HEK293T (cell line): ENCODE measurements around the gene OMG.

Experiments
- CTCF ChIA-PET: fragments of 350-600 bp; formaldehyde crosslinking; extraction: SDS; loops from one replicate; lab custom pipeline; 2021; ENCODE audit warnings: antibody characterized with exemption, inconsistent platforms; lab: Yijun Ruan, JAX
- POLR2A ChIA-PET: fragments of 350-600 bp; formaldehyde crosslinking; extraction: SDS; loops from one replicate; lab custom pipeline; 2020; ENCODE audit warnings: antibody characterized with exemption, inconsistent platforms; lab: Yijun Ruan, JAX
- DNase-seq: peaks from one replicate; pipeline ENCODE4 v3.0.0; 2012; ENCODE audit warnings: mixed read lengths; ENCODE audit errors: extremely low spot score
- ARNT ChIP-seq: fragments of 450-650 bp; IDR thresholded peaks from 2 replicates; pipeline ENCODE4 v1.6.1; 2017; ENCODE audit warnings: mild to moderate bottlenecking
- BHLHE40 ChIP-seq: fragments of 450-650 bp; IDR thresholded peaks from 2 replicates; pipeline ENCODE4 v1.6.1; 2016; ENCODE audit warnings: mild to moderate bottlenecking, moderate library complexity, borderline replicate concordance
- CTBP1 ChIP-seq: fragments of 450-650 bp; IDR thresholded peaks from 2 replicates; pipeline ENCODE4 v1.6.1; 2016; ENCODE audit warnings: borderline replicate concordance
- ELF4 ChIP-seq: fragments of 450-650 bp; IDR thresholded peaks from 2 replicates; pipeline ENCODE4 v1.6.1; 2017; ENCODE audit warnings: antibody characterized with exemption
- FOXA1 ChIP-seq: fragments of 450-650 bp; IDR thresholded peaks from 2 replicates; pipeline ENCODE4 v1.6.1; 2016; ENCODE audit warnings: mild to moderate bottlenecking
- FOXK2 ChIP-seq: fragments of 450-650 bp; IDR thresholded peaks from 2 replicates; pipeline ENCODE4 v1.6.1; 2016; ENCODE audit warnings: mild to moderate bottlenecking
- FOXM1 ChIP-seq: fragments of 450-650 bp; IDR thresholded peaks from 2 replicates; pipeline ENCODE4 v1.6.1; 2017; ENCODE audit warnings: mild to moderate bottlenecking, borderline replicate concordance
- HDGF ChIP-seq: fragments of 450-650 bp; IDR thresholded peaks from 2 replicates; pipeline ENCODE4 v1.6.1; 2017; ENCODE audit warnings: antibody characterized with exemption, borderline replicate concordance
- L3MBTL2 ChIP-seq: fragments of 450-650 bp; conservative IDR thresholded peaks from 2 replicates; pipeline ENCODE4 v1.6.1; 2016; ENCODE audit warnings: mild to moderate bottlenecking
- LEF1 ChIP-seq: fragments of 450-650 bp; IDR thresholded peaks from 2 replicates; pipeline ENCODE4 v1.6.1; 2017; ENCODE audit warnings: mild to moderate bottlenecking, borderline replicate concordance
- NFRKB ChIP-seq: fragments of 450-650 bp; IDR thresholded peaks from 2 replicates; pipeline ENCODE4 v1.6.1; 2016; ENCODE audit warnings: mild to moderate bottlenecking, moderate library complexity
- SP1 ChIP-seq: fragments of 450-650 bp; IDR thresholded peaks from 2 replicates; pipeline ENCODE4 v1.6.1; 2017
- SUZ12 ChIP-seq: fragments of 450-650 bp; IDR thresholded peaks from 2 replicates; pipeline ENCODE4 v1.6.1; 2016; ENCODE audit warnings: mild to moderate bottlenecking
- TARDBP ChIP-seq: fragments of 450-650 bp; IDR thresholded peaks from 2 replicates; pipeline ENCODE4 v1.6.1; 2016
- ZNF384 ChIP-seq: fragments of 450-650 bp; IDR thresholded peaks from 2 replicates; pipeline ENCODE4 v1.6.1; 2016
- TF ChIP-seq, protein P1 (sequence below): fragments of 450-650 bp; IDR thresholded peaks from 2 replicates; pipeline ENCODE4 v1.6.1; 2016

OMG gene

DNA sequence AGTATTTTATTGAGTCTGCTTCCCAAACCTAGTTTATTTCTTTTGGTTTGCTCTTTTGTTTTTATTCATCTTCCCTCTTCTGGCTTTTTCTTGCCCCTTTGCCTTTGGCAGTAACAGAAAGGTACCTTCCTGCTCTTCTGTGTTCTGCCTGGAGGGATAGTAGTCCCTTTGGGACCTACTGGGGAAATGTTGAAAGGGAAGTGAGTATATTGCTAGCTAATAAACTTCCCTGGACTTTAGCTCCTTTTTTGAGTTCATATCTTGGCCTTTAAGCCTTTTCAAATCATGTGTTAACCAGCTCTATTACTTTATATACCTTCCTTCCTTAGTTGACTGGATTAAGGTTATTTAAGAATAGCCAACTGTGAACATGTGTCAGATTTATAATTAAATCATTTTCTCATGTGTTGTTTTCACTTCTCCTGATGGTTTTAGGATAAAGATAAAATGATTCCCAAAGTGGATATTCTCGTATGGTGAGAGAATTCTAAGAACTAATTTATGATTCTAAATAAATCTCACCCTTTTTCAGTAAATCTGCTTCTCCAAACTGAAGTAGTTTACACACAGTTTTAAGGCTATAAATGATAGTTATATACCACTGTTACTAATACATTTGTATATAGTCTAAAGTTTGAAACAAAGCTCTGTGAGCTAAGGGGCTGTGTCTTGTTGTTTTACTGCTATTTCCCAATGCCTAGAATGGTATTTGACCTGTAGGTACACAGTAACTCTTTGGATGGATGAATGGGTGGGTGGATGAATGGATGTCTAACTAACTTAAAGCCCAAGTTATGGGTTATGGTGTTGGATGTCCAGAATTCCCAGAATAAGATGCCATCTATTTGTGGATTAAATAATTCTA is 45.7 kb downstream of the OMG start:
- no peak for DNase-seq
- ChIA-PET CTCF (interaction anchor here (0.6 kb wide), 1 partner anchor 14 kb away, joined by 3 read pairs; no protein-coding TSS in a partner anchor), POLR2A (no interaction called here)
- TF ChIP-seq ZNF384, result no peak
- no peak for TF ChIP-seq LEF1
- no peak for TF ChIP-seq FOXK2
- no peak for TF ChIP-seq NFRKB
- TF ChIP-seq L3MBTL2, result no peak
- TF ChIP-seq FOXM1, result no peak
- no peak for TF ChIP-seq ARNT
- TF ChIP-seq HDGF, result no peak
- TF ChIP-seq SUZ12, result no peak
- no peak for TF ChIP-seq SP1
- TF ChIP-seq TARDBP, result no peak
- TF ChIP-seq, protein P1, sequence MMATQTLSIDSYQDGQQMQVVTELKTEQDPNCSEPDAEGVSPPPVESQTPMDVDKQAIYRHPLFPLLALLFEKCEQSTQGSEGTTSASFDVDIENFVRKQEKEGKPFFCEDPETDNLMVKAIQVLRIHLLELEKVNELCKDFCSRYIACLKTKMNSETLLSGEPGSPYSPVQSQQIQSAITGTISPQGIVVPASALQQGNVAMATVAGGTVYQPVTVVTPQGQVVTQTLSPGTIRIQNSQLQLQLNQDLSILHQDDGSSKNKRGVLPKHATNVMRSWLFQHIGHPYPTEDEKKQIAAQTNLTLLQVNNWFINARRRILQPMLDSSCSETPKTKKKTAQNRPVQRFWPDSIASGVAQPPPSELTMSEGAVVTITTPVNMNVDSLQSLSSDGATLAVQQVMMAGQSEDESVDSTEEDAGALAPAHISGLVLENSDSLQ, result no peak
- no peak for TF ChIP-seq CTBP1

DNA sequence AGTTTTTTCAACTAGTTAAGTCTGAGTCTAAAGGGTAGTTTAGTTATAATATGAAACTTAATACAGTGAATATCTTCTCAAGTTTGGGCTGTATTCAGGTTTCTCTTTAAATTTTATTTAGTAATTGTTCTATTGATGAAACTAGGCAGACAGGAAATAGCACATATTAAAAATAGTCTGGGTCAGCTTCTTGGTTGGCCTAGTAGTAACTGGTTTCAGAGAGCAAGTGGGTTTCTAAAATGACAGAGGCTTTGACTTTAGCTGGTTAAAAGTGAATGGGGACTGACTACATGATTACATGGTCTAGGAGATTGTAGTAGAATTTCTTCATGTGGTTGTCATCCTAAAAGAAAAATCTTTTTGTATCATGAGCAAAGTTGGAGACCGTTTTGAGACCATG is 46.8 kb downstream of the OMG start:
- ChIA-PET CTCF (no interaction called here), POLR2A (no interaction called here)
- TF ChIP-seq L3MBTL2 (no peak), ARNT (no peak), CTBP1 (no peak), FOXM1 (no peak), BHLHE40 (no peak), SUZ12 (no peak), FOXK2 (no peak), NFRKB (no peak), HDGF (no peak), TARDBP (no peak), FOXA1 (no peak)
- DNase-seq, result no peak

DNA sequence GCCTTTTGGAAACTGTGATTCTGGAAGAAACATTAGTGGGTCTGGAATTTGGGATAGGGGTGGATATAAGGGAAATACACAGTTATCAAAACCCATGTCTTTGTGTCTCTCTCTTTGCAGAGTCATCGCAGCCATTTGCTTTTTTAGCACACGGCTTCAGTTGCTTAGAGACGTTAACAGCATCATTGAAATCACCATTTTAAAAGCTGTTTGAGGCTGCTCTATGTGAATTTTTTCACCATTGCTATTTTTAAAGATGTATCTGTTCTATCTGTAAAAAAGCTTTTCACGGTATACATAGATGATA is 47.3 kb downstream of the OMG start:
- TF ChIP-seq, protein P1, result no peak
- TF ChIP-seq SUZ12 (no peak), ELF4 (no peak), HDGF (no peak), FOXM1 (no peak), CTBP1 (no peak), LEF1 (no peak)
- DNase-seq, result no peak
- CTCF ChIA-PET, result no interaction called here
- POLR2A ChIA-PET, result no interaction called here

DNA sequence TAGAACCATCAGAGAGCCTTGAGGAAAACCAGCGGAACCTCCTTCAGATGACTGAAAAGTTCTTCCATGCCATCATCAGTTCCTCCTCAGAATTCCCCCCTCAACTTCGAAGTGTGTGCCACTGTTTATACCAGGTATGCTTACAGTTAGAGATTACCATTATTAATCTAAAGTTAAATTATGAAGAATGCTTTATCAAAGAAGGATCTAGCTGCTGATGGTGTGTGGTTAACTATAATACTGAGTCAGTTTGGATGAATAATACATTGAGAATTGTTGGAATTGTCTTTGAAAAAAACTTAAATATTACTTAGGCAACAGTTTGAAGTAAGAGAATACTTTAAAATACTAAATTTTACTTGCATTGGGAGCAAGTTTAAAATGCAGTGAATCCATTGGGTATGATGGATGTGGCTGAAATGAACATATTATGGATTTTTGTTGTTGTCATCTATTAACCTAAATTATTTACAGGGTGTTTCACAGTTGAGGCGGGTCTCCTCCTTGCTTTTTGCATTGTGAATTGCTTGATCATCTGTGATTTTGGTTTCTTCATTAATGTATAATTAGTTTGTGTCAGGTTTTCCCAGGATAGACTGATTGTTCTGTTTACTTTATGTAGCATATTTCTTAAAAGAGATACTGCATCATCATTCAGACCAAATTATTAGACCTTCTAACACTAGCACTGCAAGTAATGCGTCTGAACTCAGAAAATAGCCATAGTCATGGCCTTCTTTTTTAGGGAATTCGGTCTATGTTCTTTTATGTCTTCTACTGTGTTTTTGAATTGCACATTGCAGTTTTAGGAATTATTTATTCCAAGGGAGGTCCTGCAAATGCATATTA is 47.8 kb downstream of the OMG start:
- CTCF ChIA-PET, result no interaction called here
- no peak for TF ChIP-seq ELF4
- no peak for TF ChIP-seq CTBP1
- no peak for TF ChIP-seq HDGF
- TF ChIP-seq, protein P1, result no peak
- TF ChIP-seq FOXK2, result no peak
- TF ChIP-seq FOXA1, result no peak
- TF ChIP-seq TARDBP, result no peak
- TF ChIP-seq SP1, result no peak
- no peak for TF ChIP-seq L3MBTL2
- no peak for TF ChIP-seq BHLHE40
- TF ChIP-seq LEF1, result no peak
- TF ChIP-seq FOXM1, result no peak
- DNase-seq, result no peak
- POLR2A ChIA-PET, result no interaction called here
